H1 (cell line): Measurements from ENCODE around the gene CHD3. TPM values are rescaled to one million over a fixed set of nuclear protein-coding genes. Genes with fewer than 3 reads are reported as not detected.

ENCODE experiments used
- CTCF ChIA-PET: fragments of 300-600 bp; sonication (Branson Sonifier 250); formaldehyde crosslinking; loops from one replicate; lab custom pipeline; 2021; ENCODE audit not compliant: partially characterized antibody; lab: Charles Lee
- POLR2A ChIA-PET: fragments of 300-600 bp; sonication (Branson Sonifier 250); formaldehyde crosslinking; loops from one replicate; lab custom pipeline; 2021; ENCODE audit warnings: inconsistent platforms; ENCODE audit not compliant: partially characterized antibody; lab: Charles Lee
- DNase-seq, 2 experiments: peaks; one replicate each; pipeline versions ENCODE4 v3.0.0 to v3.0.0-alpha.2; 2010 to 2022; ENCODE audit warnings: low spot score in 2 of 2, low read depth in 1 of 2, mixed read lengths in 1 of 2
- FAIRE-seq: peaks from 2 replicates; lab custom pipeline; 2011; peaks lifted over from hg19 to GRCh38; lab: Jason Lieb, UNC
- H2AFZ ChIP-seq: 2 replicates; pipeline ENCODE4 v1.8.1; 2012; ENCODE audit warnings: low read length, inconsistent platforms
- H2AK5ac ChIP-seq: 2 replicates; pipeline ENCODE4 v1.6.1; 2013; ENCODE audit warnings: low read depth, low read length
- H2BK120ac ChIP-seq: replicated peaks from 2 replicates; pipeline ENCODE3; 2013; ENCODE audit warnings: low read depth, low read length, inconsistent platforms
- H2BK12ac ChIP-seq: 2 replicates; pipeline ENCODE4 v1.6.1; 2013; ENCODE audit warnings: low read depth, low read length
- H2BK15ac ChIP-seq: 2 replicates; pipeline ENCODE4 v1.6.1; 2013; ENCODE audit warnings: low read length
- H2BK20ac ChIP-seq: 2 replicates; pipeline ENCODE4 v1.6.1; 2013; ENCODE audit warnings: low read length
- H2BK5ac ChIP-seq: 2 replicates; pipeline ENCODE4 v1.6.1; 2013; ENCODE audit warnings: low read depth, low read length
- H3K14ac ChIP-seq: 2 replicates; pipeline ENCODE4 v1.6.1; 2013; ENCODE audit warnings: inconsistent platforms; ENCODE audit not compliant: insufficient read length
- H3K18ac ChIP-seq: 2 replicates; pipeline ENCODE4 v1.6.1; 2013; ENCODE audit warnings: low read length; ENCODE audit errors: extremely low read depth
- H3K23ac ChIP-seq: 2 replicates; pipeline ENCODE4 v1.6.1; 2013; ENCODE audit warnings: inconsistent platforms; ENCODE audit not compliant: insufficient read length
- H3K23me2 ChIP-seq: 2 replicates; pipeline ENCODE4 v1.6.1; 2013; ENCODE audit warnings: low read depth, low read length
- H3K27ac ChIP-seq: 2 replicates; pipeline ENCODE4 v1.6.1; 2011; ENCODE audit warnings: low read depth, low read length, inconsistent platforms
- H3K27me3 ChIP-seq, 4 experiments: replicated peaks in 1 of 4; 1 replicate in 1 of 4; 2 replicates in 3 of 4; pipeline versions ENCODE4 v1.6.1 to v1.8.1; 2011 to 2013; ENCODE audit warnings: low read length in 3 of 4, mild to moderate bottlenecking in 3 of 4, inconsistent platforms in 2 of 4, mixed read lengths in 2 of 4, moderate library complexity in 1 of 4; ENCODE audit not compliant: control insufficient read depth in 3 of 4, insufficient read depth in 3 of 4; ENCODE audit errors: extremely low read depth in 1 of 4
- H3K36me3 ChIP-seq, 4 experiments: 2 replicates each; pipeline versions ENCODE4 v1.6.1 to v1.8.1; 2011 to 2013; ENCODE audit warnings: mild to moderate bottlenecking in 4 of 4, low read length in 3 of 4, moderate library complexity in 2 of 4, control low read depth in 1 of 4, inconsistent platforms in 1 of 4; ENCODE audit not compliant: insufficient read depth in 4 of 4, control insufficient read depth in 2 of 4
- H3K4ac ChIP-seq: replicated peaks from 2 replicates; pipeline ENCODE3; 2013; ENCODE audit warnings: low read length, low read depth, mixed read lengths, inconsistent platforms; ENCODE audit not compliant: insufficient read length
- H3K4me1 ChIP-seq, 4 experiments: replicated peaks in 1 of 4; 1 replicate in 1 of 4; 2 replicates in 3 of 4; pipeline versions ENCODE4 v1.6.1 to v1.8.1; 2011 to 2013; ENCODE audit warnings: low read length in 3 of 4, inconsistent platforms in 2 of 4, mixed read lengths in 1 of 4; ENCODE audit not compliant: insufficient read depth in 4 of 4, control insufficient read depth in 3 of 4
- H3K4me2 ChIP-seq, 2 experiments: 2 replicates each; pipeline versions ENCODE4 v1.6.1 to v1.8.1; 2011 to 2013; ENCODE audit warnings: low read depth in 2 of 2, low read length in 2 of 2, control low read depth in 1 of 2, inconsistent platforms in 1 of 2, mild to moderate bottlenecking in 1 of 2; ENCODE audit not compliant: insufficient read depth in 1 of 2
- H3K4me3 ChIP-seq, 4 experiments: fragments of 200-600, 300-600 bp in 1 of 4; sonication (generic), shearing (Covaris generic), sonication (Bioruptor Twin) in 1 of 4; 2 replicates each; pipeline versions ENCODE4 v1.5.1 to v1.8.1; 2011 to 2016; ENCODE audit warnings: low read length in 4 of 4, low read depth in 3 of 4, control low read depth in 2 of 4, inconsistent platforms in 2 of 4, mild to moderate bottlenecking in 2 of 4, mixed read lengths in 1 of 4, moderate library complexity in 1 of 4; ENCODE audit not compliant: insufficient read depth in 2 of 4; ENCODE audit errors: extremely low read depth in 1 of 4
- H3K56ac ChIP-seq: replicated peaks from 2 replicates; pipeline ENCODE3; 2013; ENCODE audit warnings: low read depth, mild to moderate bottlenecking, mixed read lengths, low read length, inconsistent platforms; ENCODE audit not compliant: insufficient read length
- H3K79me1 ChIP-seq: 2 replicates; pipeline ENCODE4 v1.6.1; 2013; ENCODE audit warnings: low read depth, low read length, control low read depth
- H3K79me2 ChIP-seq, 2 experiments: 2 replicates each; pipeline versions ENCODE4 v1.6.1 to v1.8.1; 2012 to 2013; ENCODE audit warnings: low read length in 2 of 2, mild to moderate bottlenecking in 2 of 2, inconsistent platforms in 1 of 2; ENCODE audit not compliant: insufficient read depth in 2 of 2, control insufficient read depth in 1 of 2
- H3K9ac ChIP-seq, 4 experiments: replicated peaks in 1 of 4; 1 replicate in 1 of 4; 2 replicates in 3 of 4; pipeline versions ENCODE4 v1.6.1 to v1.8.1; 2011 to 2013; ENCODE audit warnings: low read depth in 3 of 4, low read length in 3 of 4, control low read depth in 2 of 4, mild to moderate bottlenecking in 2 of 4, moderate library complexity in 2 of 4, inconsistent platforms in 1 of 4; ENCODE audit errors: extremely low read depth in 1 of 4
- H3K9me3 ChIP-seq, 2 experiments: 2 replicates each; pipeline versions ENCODE4 v1.6.1 to v1.8.1; 2012 to 2013; ENCODE audit warnings: mild to moderate bottlenecking in 2 of 2, moderate library complexity in 2 of 2, control low read depth in 1 of 2, inconsistent platforms in 1 of 2, low read depth in 1 of 2, low read length in 1 of 2, mixed read lengths in 1 of 2; ENCODE audit not compliant: insufficient read depth in 2 of 2
- H4K20me1 ChIP-seq, 2 experiments: replicated peaks in 1 of 2; 2 replicates each; pipeline versions ENCODE3 to v1.8.1; 2011 to 2013; ENCODE audit warnings: inconsistent platforms in 2 of 2, low read length in 2 of 2, mild to moderate bottlenecking in 1 of 2; ENCODE audit not compliant: insufficient read depth in 2 of 2, control insufficient read depth in 1 of 2
- H4K5ac ChIP-seq: 2 replicates; pipeline ENCODE4 v1.6.1; 2013; ENCODE audit warnings: low read length, low read depth, mixed read lengths, inconsistent platforms; ENCODE audit not compliant: insufficient read length
- H4K8ac ChIP-seq: 2 replicates; pipeline ENCODE4 v1.8.0; 2013; ENCODE audit warnings: mild to moderate bottlenecking, moderate library complexity, low read length, inconsistent platforms; ENCODE audit not compliant: insufficient read depth; ENCODE audit errors: extremely low read depth
- H4K91ac ChIP-seq: replicated peaks from 2 replicates; pipeline ENCODE3; 2013; ENCODE audit warnings: low read length, mixed read lengths, inconsistent platforms; ENCODE audit not compliant: insufficient read length
- CBX5 ChIP-seq: fragments of 300-800, 300-1000 bp; sonication (generic); IDR thresholded peaks from 2 replicates; pipeline ENCODE4 v1.7.1; 2016; ENCODE audit warnings: antibody characterized with exemption, low read length, low read depth
- CTBP2 ChIP-seq: IDR thresholded peaks from 2 replicates; pipeline ENCODE4 v1.7.0; 2011; ENCODE audit warnings: borderline replicate concordance, mild to moderate bottlenecking, moderate library complexity, mixed read lengths, low read length; ENCODE audit not compliant: insufficient read depth, insufficient read length
- CTCF ChIP-seq, 3 experiments: IDR thresholded peaks; 1 replicate in 2 of 3; 2 replicates in 1 of 3; pipeline versions ENCODE4 v1.5.1 to v1.6.1; 2011; ENCODE audit warnings: low read length in 3 of 3, mild to moderate bottlenecking in 3 of 3, inconsistent platforms in 2 of 3, low read depth in 1 of 3, moderate library complexity in 1 of 3; ENCODE audit not compliant: insufficient read depth in 1 of 3; ENCODE audit errors: control extremely low read depth in 1 of 3
- EZH2 ChIP-seq: fragments of 200-600 bp; sonication (generic); IDR thresholded peaks from 2 replicates; pipeline ENCODE4 v1.7.1; 2012; ENCODE audit warnings: low read depth, mild to moderate bottlenecking, moderate library complexity, low read length, inconsistent platforms; ENCODE audit not compliant: severe bottlenecking
- HDAC2 ChIP-seq, 2 experiments: fragments of 300-600 bp in 1 of 2; sonication (generic) in 1 of 2; IDR thresholded peaks; 2 replicates each; pipeline ENCODE4 v1.6.1; 2011 to 2012; ENCODE audit warnings: low read depth in 2 of 2, low read length in 2 of 2, mild to moderate bottlenecking in 2 of 2, moderate library complexity in 2 of 2, borderline replicate concordance in 1 of 2, inconsistent platforms in 1 of 2
- MAX ChIP-seq: IDR thresholded peaks from 2 replicates; pipeline ENCODE4 v1.6.1; 2012; ENCODE audit warnings: inconsistent platforms
- ZNF274 ChIP-seq: IDR thresholded peaks from 2 replicates; pipeline ENCODE4 v1.7.0; 2012; ENCODE audit warnings: low read length, borderline replicate concordance; ENCODE audit errors: extremely low read depth
- WGBS, 2 experiments: shearing (Covaris generic) in 1 of 2; methylation state at CpG; one replicate each; pipeline versions ENCODE4 v1.1.6 to v1.1.7; 2013 to 2015; ENCODE audit warnings: low lambda C conversion rate in 2 of 2, mixed read lengths in 2 of 2, inconsistent platforms in 1 of 2, low coverage in 1 of 2, missing lambda C conversion rate in 1 of 2; ENCODE audit not compliant: insufficient replicate concordance in 2 of 2, insufficient coverage in 1 of 2, insufficient read length in 1 of 2; ENCODE audit errors: extremely low coverage in 1 of 2, missing lambda C conversion rate in 1 of 2; 5-methylcytosine and 5-hydroxymethylcytosine counted together
- polyA plus RNA-seq, 7 experiments: library from polyadenylated mRNA; depleted of rRNA in 3 of 7; stranded (reverse) in 5 of 7; unstranded in 2 of 7; fragments of >200 nt in 5 of 7; fragments of 200-250 nt in 2 of 7; gene quantifications; 1 replicate in 5 of 7; 2 replicates in 1 of 7; 4 replicates in 1 of 7; pipeline versions ENCODE4 v1.2.1 to v1.2.3, GENCODE V29; 2011 to 2013; ENCODE audit warnings: missing spikeins in 2 of 7, mixed read lengths in 2 of 7
- total RNA-seq: library from RNA; stranded (reverse); fragmentation: NEBNext Ultra II Directional; extraction: Animal tissue kit (Norgen Biotek cat#: 25700); gene quantifications from 2 replicates; pipeline ENCODE4 v1.2.1, GENCODE V29; 2021

CHD3 gene
- total and polyA plus RNA-seq, 2 of the 8 experiments (the other 6 are each of a cell fraction or from before 2014, with no cell fraction given), result 12.3 to 12.9 TPM

GRCh38 chr17:7886227-7887037 is 2.2 kb upstream of the CHD3 start:
- Histone ChIP-seq H2BK20ac (no peak overlapping the region), H3K36me3 (peaks cover 0 to 4% (median 0%) of the 10 kb centered on the region in 4 experiments; a peak in 1 of 8 replicates), H3K4ac (no peak overlapping the region), H3K27me3 (peaks cover 0 to 10% (median 3%) of the 10 kb centered on the region in 4 experiments; a peak in 3 of 7 replicates), H3K56ac (no peak overlapping the region), H4K20me1 (no peaks in the 10 kb centered on the region), H2BK12ac (no peak overlapping the region), H4K8ac (no peak overlapping the region), H3K79me1 (no peaks in the 10 kb centered on the region), H2AK5ac (no peak overlapping the region), H3K18ac (no peak overlapping the region), H3K4me2 (peak overlapping the region; percentile 82 to 100), H3K4me1 (peaks cover 9 to 30% (median 17%) of the 10 kb centered on the region in 4 experiments), H3K4me3 (peak overlapping the region; percentile 52 to 83 (median 70)), H3K9ac (no peak overlapping the region; a peak in 1 of 7 replicates), H4K5ac (no peak overlapping the region), H3K14ac (no peak overlapping the region), H2BK15ac (no peak overlapping the region), H2BK120ac (no peak overlapping the region), H3K27ac (no peak overlapping the region), H3K23me2 (peaks cover 24% of the 10 kb centered on the region), H2AFZ (no peak overlapping the region), H3K79me2 (no peaks in the 10 kb centered on the region), H2BK5ac (no peak overlapping the region), H4K91ac (no peak overlapping the region), H3K9me3 (no peaks in the 10 kb centered on the region), H3K23ac (no peak overlapping the region)
- 1% methylated on average over 29 of the region's 30 CpGs; no CpG with 5 or more reads in 1 of the 2 experiments for WGBS, 2 experiments
- DNase-seq (peak in 1 of 2 experiments; percentile 59), FAIRE-seq (no peak)
- ChIA-PET POLR2A (interaction anchor here (0.7 to 1.7 kb wide), 2 partner anchors 17 to 51 kb away, joined by 3 to 6 read pairs; no protein-coding TSS in a partner anchor), CTCF (interaction anchor here (0.6 to 1.3 kb wide), 3 partner anchors 15 to 24 kb away, joined by 3 to 4 read pairs (median 3); no protein-coding TSS in a partner anchor)
- TF ChIP-seq EZH2 (peak; percentile 33), CTBP2 (peak; percentile 4), CTCF (IDR thresholded peaks at IDR 0.05; ENCODE audit: control extremely low read depth in 1 of 3, insufficient read depth in 1 of 3, low read depth in 1 of 3, low read length in 3 of 3) (peak in 2 of 3 experiments; percentile 2 to 23; a peak in 2 of 4 replicates), CBX5 (no peak), ZNF274 (no peak), HDAC2 (IDR thresholded peaks at IDR 0.05; ENCODE audit: borderline replicate concordance in 1 of 2, low read depth in 2 of 2, low read length in 2 of 2) (peak in 1 of 2 experiments; percentile 15; a peak in 1 of 4 replicates), MAX (peak; percentile 12; the same call in 1 of the 2 replicates)
